HG02840 (cell line): Measurements from ENCODE around the gene ASPDH.
"Not testable (repeated sequence)": the region's sequence is repeated elsewhere in the genome, so short reads cannot be mapped to it uniquely, and the experiment has no call there.

Experiments
- ATAC-seq: cut with Tn5 transposase; IDR thresholded peaks from one replicate; pipeline ENCODE4 v1.9.1; 2021; ENCODE audit warnings: mild to moderate bottlenecking, moderate library complexity, moderate number of reproducible peaks; ENCODE audit not compliant: unreplicated experiment, low FRiP score

The ASPDH gene

GRCh38 chr19:50548191-50549058, 34.7 kb upstream of the ASPDH start:
- no peak for ATAC-seq

DNA sequence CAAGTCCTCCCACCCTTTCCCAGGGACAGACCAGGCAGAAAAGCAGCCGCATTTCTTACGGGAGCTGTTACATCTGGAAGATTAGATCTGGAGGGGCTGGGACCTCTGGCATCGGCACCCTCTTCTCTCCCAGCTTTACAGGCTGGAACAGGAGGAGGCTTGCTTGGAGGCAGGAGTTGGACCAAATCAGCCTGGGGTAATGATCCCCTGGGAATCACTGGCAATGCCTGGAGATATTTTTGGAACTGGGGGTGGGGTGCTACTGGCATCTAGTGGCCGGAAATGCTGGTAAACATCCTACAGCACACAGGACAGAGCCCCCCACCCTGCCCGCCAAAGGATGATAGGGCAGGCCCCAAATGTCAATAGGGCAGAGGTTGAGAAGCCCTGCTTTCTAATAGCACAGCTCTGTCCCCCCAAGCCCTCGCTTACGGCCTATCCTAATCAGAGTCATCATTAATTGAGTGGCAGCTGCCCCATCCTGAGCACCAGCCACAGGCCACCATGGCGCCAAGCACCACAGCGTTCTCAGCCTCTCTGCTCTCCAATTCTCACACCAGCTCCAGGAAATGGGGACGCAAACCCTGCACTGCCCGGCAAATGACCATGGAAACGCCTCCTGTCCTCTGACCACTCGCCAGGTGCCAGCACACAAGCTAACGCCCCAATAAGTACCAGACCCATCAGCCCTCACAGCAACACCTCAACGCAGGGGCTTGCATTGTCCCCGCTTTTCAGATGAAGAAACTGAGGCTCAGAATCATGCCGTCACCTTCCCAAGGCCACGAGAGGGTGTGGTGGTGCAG, 33.9 kb upstream of the ASPDH start:
- no peak for ATAC-seq

- no peak for ATAC-seq
Measured at GRCh38 chr19:50546527-50547221, 33.0 kb upstream of the ASPDH start.

- ATAC-seq = no peak
Measured at GRCh38 chr19:50542943-50543342, 29.2 kb upstream of the ASPDH start.

- no peak for ATAC-seq
Measured at GRCh38 chr19:50537769-50538230, 24.1 kb upstream of the ASPDH start.

DNA sequence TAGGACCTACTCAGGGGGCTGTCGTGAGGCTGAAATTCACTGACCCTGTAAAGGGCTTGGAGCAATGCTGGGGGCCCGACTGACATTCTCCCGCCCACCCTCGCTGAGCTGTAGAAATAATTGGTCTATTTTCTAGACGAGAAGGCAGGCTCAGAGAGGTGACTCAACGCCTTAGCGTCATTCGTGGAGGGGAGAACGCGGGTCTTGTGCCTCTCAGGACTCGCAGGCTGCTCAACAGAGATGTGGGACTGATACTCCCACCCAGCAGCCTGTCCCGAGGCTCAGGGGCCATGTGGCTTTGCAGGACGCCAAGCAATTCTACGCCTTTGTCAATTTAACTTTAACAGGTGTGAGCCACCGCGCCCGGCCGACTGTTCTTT, 23.6 kb upstream of the ASPDH start:
- ATAC-seq = no peak

DNA sequence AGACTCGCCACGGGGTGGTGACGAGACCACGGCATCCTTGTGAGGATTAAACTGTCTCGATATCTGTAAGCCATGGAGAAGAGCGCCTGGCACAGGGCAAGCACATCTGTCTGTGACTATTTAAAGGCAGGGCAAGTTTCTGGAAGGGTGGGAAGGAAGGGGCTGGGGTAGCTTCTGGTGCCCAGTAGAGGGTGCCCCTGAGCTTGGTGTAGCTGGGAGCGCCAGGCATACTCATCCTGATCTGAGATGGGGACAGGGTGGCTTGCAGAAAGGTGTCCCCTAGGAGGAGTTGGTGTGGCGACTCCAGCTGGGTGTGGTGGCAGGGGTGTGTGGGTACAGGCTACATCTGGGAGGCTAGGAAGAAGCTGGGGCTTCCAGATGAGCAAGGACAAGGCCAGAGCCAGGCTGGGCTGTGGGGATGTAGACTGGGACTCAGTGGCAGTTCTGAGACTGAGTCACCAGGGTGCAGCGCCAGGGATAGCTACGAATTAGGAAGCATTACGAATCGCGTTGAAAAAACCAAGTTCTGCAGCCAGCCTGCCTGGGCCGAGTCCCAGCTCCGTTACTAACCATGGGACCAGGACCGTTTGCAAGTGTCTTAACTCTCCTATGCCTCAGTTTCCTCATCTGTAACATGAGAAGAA, 23.1 kb upstream of the ASPDH start:
- ATAC-seq = no peak

- ATAC-seq = no peak
Measured at GRCh38 chr19:50535672-50536187, 22.0 kb upstream of the ASPDH start.

- ATAC-seq = no peak
Measured at GRCh38 chr19:50534478-50534877, 20.8 kb upstream of the ASPDH start.

DNA sequence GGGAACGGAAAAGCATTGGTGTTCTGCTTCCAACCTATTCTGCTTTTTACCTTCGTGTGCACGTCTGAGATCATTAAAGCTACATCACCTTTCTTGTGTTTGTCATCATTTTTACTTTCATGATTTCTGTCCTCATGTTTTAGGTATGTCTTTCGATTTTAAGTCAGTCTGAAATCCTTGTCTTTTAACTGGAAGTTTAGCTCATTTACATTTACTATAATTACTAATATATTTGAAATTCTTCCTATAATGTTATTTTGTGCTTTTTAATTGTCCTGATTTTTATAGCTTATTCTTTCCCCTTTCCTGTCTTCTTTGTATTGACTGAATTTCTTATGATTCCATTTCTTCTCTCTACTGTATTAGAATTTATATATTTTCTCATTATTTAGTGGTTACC, 19.2 kb upstream of the ASPDH start:
- ATAC-seq = no peak

GRCh38 chr19:50531171-50531612, 17.5 kb upstream of the ASPDH start:
- no peak for ATAC-seq

DNA sequence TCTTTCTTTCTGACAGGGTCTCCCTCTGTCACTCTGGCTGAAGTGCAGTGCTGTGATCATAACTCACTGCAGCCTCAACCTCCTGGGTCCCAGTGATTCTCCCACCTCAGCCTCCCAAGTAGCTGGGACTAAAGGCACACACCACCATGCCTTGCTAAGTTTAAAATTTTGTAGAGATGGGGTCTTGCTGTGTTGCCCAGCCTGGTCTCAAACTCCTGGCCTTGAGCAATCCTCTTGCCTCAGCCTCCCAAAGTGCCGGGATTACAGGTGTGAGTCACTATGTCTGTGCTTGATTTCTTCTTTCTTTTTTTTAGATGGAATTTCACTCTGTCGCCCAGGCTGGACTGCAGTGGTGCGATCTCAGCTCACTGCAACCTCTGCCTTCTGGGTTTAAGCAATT, 14.3 kb upstream of the ASPDH start:
- ATAC-seq = not testable (repeated sequence)

GRCh38 chr19:50522881-50523280, 9.2 kb upstream of the ASPDH start:
- no peak for ATAC-seq

DNA sequence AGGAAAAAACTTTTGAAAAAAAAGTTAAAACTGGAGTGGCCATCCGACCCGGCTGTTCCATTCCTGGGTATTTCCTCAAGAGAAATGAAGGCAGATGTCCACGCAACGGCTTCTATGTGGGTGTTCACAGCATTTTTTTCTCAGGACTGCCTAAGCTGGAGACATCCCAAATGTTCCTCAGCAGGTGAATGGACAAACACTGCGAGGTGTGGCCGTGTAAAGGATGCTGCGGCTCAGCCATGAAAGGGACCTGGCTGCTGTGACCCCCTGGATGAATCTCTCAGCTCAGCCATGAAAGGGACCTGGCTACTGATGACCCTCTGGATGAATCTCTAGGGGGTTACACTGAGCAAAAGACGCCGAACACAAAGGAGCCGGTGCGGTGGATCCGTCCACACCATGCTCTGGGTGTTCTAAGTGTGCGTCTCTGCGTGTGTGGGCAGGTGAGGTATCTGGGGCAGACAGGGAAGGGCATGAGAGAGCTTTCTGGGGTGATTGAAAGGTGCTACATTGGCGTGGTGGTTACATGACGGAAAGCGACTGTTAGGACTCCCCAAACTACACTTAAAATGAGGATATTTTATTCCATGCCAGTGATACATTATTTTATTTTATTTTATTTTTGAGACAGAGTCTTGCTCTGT, 7.2 kb upstream of the ASPDH start:
- no peak for ATAC-seq

DNA sequence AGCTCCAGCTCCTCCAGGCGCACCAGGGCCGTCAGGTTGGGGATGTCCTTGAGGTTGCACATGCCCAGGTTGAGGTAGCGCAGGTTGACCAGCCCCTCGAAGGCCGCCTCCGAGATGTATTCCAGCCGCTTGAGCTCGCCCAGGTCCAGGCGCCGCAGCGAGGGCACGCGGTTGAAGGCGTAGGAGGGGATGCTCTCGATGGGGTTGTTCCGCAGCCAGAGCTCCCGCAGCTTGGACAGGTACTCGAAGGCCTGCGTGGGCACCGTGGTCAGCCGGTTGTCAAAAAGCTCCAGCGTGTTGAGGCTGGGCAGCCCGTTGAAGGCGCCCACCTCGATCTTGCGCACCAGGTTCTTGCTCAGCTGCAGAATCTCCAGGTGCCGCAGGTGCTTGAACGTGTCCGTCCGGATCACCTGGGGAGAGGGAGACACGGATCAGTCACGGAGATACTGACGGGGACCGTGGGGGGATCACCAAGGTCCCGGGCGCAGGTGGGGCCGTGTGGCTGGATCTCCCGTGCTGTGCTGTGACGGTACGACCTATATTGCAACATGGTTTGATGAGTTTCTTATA, 5.4 kb upstream of the ASPDH start:
- no peak for ATAC-seq

GRCh38 chr19:50518091-50519005, 4.6 kb upstream of the ASPDH start:
- no peak for ATAC-seq

DNA sequence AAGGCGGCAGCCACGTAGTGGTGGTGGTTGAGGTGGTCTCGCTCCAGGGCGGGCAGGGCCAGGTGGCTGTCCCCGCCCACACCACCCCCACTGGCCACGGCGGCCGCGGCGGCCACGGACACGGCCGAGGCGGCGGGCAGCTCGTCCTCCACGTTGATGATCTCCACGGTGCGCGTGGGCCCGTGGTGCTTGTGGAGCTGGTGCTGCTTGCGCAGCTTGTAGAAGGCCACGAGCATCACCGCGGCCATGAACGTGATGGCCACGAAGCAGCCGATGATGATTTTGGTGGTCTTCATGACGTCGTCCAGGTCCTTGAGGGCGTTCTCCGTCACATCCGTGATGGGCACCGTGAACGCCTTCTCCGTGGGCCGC, 4.0 kb upstream of the ASPDH start:
- no peak for ATAC-seq

- no peak for ATAC-seq
Measured at GRCh38 chr19:50516964-50517703, 3.4 kb upstream of the ASPDH start.
